BE2C (cell line): Measurements from ENCODE around the gene WNT8B.

ENCODE experiments used
- DNase-seq: peaks from one replicate; pipeline ENCODE4 v3.0.0-alpha.2; 2020
- H3K27me3 ChIP-seq: fragments of 250-450 bp; sonication (Bioruptor Pico); 2 replicates; pipeline ENCODE4 v1.5.1; 2020; ENCODE audit warnings: mild to moderate bottlenecking
- H3K36me3 ChIP-seq: fragments of 250-450 bp; sonication (Bioruptor Pico); 2 replicates; pipeline ENCODE4 v1.5.1; 2020; ENCODE audit warnings: mild to moderate bottlenecking
- H3K4me1 ChIP-seq: fragments of 250-450 bp; sonication (Bioruptor Pico); 2 replicates; pipeline ENCODE4 v1.5.1; 2020
- H3K4me3 ChIP-seq: 2 replicates; pipeline ENCODE4 v1.5.1; 2011; ENCODE audit warnings: low read depth, low read length
- H3K9me3 ChIP-seq: fragments of 250-450 bp; sonication (Bioruptor Pico); 2 replicates; pipeline ENCODE4 v1.5.1; 2020
- TF ChIP-seq, protein P1 (sequence below): IDR thresholded peaks from 2 replicates; pipeline ENCODE4 v1.5.1; 2012; ENCODE audit warnings: mild to moderate bottlenecking, low read depth, low read length

Gene WNT8B

DNA sequence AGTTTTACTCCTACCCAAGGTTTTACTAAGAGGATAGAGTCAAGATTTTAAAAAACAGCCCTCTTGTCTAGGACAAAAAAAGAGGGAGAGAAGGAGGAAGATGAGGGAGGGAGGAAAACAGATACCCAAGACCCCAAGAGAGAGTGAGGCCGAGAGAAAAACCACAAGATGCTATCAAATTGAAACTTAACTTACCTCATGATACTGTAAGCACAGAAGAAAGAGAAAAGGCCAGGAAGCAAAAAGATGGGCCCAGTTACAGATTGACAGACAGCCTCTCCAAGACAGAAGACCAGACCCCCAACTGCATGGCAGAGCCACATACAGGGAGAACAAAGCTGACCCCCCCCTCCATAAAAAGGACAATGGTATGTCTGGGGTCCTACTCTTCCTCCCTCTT, 45.5 kb downstream of the WNT8B start:
- no peaks in the 10 kb centered on the region for H3K9me3 ChIP-seq
- H3K4me1 ChIP-seq: no peaks in the 10 kb centered on the region
- TF ChIP-seq, protein P1, sequence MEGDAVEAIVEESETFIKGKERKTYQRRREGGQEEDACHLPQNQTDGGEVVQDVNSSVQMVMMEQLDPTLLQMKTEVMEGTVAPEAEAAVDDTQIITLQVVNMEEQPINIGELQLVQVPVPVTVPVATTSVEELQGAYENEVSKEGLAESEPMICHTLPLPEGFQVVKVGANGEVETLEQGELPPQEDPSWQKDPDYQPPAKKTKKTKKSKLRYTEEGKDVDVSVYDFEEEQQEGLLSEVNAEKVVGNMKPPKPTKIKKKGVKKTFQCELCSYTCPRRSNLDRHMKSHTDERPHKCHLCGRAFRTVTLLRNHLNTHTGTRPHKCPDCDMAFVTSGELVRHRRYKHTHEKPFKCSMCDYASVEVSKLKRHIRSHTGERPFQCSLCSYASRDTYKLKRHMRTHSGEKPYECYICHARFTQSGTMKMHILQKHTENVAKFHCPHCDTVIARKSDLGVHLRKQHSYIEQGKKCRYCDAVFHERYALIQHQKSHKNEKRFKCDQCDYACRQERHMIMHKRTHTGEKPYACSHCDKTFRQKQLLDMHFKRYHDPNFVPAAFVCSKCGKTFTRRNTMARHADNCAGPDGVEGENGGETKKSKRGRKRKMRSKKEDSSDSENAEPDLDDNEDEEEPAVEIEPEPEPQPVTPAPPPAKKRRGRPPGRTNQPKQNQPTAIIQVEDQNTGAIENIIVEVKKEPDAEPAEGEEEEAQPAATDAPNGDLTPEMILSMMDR: no peak
- no peaks in the 10 kb centered on the region for H3K27me3 ChIP-seq
- no peaks in the 10 kb centered on the region for H3K36me3 ChIP-seq
- no peak overlapping the region for H3K4me3 ChIP-seq
- no peak for DNase-seq

DNA sequence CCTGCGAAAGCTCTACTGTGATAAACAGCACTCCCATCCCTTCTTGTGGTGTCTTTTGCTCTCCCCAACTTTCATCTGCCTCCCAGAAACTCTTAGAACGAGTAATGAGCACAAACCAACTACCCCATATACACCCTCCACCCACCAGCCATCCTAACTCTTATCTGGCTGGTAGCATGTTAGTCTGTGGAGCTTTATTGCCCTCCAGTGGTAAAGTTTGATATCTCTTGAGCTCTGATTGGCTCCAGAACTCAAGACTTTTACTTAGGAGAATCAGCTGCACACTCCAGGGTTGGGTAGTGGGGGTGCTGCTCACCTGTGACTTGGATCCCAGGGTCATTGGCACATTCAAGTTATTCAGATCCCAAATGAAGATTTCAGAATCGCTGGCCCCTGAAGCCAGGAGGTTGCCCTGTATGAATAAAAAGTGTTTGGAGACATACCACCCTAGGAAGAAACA, 45.9 kb downstream of the WNT8B start:
- Histone ChIP-seq H3K4me3 (no peak overlapping the region), H3K4me1 (no peaks in the 10 kb centered on the region), H3K36me3 (no peaks in the 10 kb centered on the region), H3K9me3 (no peaks in the 10 kb centered on the region), H3K27me3 (no peaks in the 10 kb centered on the region)
- TF ChIP-seq, protein P1: peak; percentile 81
- peak; percentile 43 for DNase-seq

DNA sequence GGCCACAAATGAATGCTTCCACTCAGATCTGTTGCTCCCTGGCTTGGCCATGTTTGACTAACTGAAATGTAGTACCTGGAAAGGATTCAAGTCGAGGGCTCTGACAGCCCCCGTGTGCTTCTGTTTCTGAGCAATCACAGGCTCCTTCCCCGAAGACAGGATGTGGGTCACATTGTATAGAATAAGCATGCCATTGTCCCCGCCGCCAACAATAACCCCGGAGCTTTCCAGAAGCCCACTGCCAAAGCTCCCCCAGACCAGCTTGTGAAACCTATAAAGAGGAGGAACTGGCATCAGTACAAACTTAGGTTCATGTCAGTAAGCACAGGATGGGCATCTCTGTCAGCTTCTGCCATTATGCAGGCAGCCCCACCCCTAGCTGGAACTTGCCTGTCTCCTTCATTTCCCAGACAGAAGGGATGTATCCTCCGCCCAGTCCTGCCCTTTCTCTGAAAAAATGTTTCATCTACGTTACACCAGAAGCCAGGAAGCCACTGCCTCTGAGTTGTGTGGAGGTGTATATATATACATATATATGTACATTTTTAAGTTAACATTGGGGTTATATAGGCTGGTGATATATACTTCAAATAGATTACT, 46.5 kb downstream of the WNT8B start:
- H3K4me1 ChIP-seq: no peaks in the 10 kb centered on the region
- no peaks in the 10 kb centered on the region for H3K27me3 ChIP-seq
- H3K4me3 ChIP-seq: no peak overlapping the region
- H3K9me3 ChIP-seq: no peaks in the 10 kb centered on the region
- no peaks in the 10 kb centered on the region for H3K36me3 ChIP-seq
- DNase-seq: no peak
- TF ChIP-seq, protein P1: no peak

DNA sequence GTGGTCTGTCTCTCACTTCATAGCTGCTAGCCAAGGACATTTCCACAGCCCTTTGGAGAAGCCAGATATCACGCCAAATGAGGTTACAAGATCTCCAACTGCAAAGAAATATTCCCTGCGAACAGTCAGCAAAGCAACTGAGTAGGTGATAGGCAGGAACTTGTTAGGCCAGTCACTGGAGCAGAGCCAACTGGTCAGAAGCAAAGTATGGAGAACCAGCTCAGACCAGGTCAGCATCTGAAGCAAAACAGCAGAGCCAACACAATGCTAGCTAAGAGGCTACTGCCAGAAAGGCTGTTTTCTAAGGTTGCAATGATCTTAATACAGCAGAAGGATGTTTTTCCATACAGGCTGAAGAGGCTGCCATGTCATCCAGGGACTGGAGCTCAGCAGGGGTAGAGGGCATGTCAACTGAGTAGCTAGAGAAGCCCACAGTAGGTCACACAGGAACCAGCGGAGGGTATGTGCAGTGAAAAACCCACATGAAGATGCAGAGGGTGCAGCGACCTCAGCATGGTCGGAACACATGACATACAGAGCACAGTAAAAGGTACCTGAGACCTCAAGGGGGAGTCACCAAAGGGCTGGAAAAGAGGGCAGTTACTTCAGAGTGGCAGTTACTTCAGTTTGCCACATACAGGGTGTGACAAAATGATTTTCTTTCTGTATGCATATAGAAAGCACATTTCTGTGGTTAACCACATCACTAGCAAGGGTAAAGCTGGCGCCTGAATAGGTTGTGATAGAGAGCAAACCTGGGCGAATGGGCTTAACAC, 47.9 kb downstream of the WNT8B start:
- Histone ChIP-seq H3K27me3 (no peaks in the 10 kb centered on the region), H3K9me3 (no peaks in the 10 kb centered on the region), H3K4me1 (no peaks in the 10 kb centered on the region), H3K36me3 (no peaks in the 10 kb centered on the region), H3K4me3 (no peak overlapping the region)
- no peak for DNase-seq
- TF ChIP-seq, protein P1: no peak

DNA sequence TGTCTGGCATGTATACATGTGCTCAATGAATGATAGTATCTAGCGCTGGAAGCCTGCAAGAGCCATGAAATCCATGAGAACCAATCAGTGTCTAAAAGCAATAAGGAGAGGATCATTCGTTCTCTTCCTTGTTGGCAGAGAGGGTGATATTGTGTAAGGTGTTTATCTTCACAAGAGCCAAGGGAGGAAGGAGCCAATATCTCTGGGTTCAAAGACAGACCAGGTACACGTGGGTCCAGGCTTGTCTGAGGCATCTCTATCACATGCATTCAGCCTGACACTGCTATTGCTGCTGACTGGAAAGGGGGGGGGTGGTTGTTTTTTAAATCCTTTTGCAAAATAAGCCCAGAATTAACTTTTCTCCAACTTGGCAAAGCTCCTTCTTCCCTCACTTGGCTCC, 52.8 kb downstream of the WNT8B start:
- no peaks in the 10 kb centered on the region for H3K36me3 ChIP-seq
- H3K4me3 ChIP-seq: no peak overlapping the region
- no peaks in the 10 kb centered on the region for H3K9me3 ChIP-seq
- H3K27me3 ChIP-seq: no peaks in the 10 kb centered on the region
- TF ChIP-seq, protein P1: no peak
- H3K4me1 ChIP-seq: no peaks in the 10 kb centered on the region
- no peak for DNase-seq

DNA sequence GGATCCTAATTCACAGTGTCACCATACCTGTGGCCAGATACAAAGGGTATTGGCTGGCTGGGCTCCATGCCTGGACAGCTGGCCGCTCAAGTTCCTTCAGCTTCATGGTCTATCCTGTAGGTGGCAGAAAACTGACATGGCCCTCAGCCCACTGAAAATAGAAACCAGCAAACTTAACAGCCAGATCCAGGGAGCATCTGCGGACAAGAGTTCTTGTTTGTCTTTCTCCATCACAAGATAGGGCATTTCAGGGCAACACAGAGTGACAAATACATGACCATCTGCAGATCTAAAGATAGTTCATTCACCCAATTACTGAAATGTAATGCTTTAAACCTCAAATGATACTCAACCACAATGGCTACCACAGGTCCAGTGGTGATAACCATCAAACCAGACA, 54.0 kb downstream of the WNT8B start:
- TF ChIP-seq, protein P1: peak; percentile 37; the same call in 1 of the 2 replicates
- no peaks in the 10 kb centered on the region for H3K36me3 ChIP-seq
- H3K27me3 ChIP-seq: no peaks in the 10 kb centered on the region
- no peaks in the 10 kb centered on the region for H3K4me1 ChIP-seq
- peak; percentile 12 for DNase-seq
- no peaks in the 10 kb centered on the region for H3K9me3 ChIP-seq
- H3K4me3 ChIP-seq: no peak overlapping the region
